HG02981 (cell line): ENCODE measurements around the gene ELOVL4.
A peak's percentile ranks its signal among the peaks of the same experiment; 100 is the strongest.

Experiments
- ATAC-seq: cut with Tn5 transposase; IDR thresholded peaks from one replicate; pipeline ENCODE4 v1.9.1; 2021; ENCODE audit warnings: mild to moderate bottlenecking, moderate library complexity; ENCODE audit not compliant: unreplicated experiment

ELOVL4 gene

DNA sequence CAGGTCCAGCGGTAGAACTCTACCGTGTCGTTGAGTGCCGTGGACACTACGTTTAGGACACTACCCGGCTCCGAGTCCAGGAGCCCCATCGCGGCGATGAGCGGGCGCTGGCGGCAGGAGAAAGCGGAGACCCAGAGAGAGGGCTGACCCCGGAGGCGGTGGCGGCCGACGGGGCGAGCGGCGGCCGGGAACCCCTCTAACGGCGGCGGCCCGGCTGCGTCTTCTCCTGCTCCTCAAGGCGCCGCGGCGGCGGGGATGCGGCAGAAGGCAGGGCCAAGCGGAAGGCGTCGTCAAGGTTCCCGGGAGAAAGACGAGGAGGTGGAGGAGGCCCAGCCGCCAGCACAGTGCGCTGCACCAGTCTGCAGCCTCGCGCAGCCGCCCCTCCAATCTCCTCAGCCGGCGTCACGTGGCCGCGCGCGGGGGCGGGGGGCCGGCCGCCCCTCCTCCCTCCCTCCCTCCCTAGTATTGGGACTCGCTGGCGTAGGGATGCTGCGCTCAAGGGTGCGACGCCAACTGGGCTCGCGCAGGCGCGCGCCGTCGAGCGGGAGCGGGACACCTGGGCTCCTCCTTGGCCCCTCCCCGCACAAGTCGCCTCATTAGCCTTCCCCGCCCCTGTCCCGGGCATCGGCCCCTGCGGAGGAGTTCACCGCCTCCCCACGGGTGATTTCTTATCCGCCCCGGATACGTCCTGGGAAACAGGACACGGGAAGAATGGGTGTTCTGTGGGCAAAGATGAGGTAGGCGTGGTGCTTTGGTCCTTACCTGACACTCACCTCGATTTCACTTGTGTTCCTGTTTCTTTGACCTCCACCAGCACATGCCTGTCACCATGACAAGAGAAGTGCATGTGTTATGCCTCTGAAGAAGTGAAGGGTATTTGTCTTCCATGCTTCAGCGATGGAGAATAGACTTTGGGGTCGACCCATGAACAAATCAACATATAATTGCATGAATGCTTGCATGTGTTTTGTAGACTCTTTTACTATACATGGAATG, at the start of gene ELOVL4:
ELOVL4 (minus strand) TSS at position 363 of the 996 bp plus-strand sequence; CDS start at position 89, 274 bp downstream.
- peak; percentile 47 for ATAC-seq

DNA sequence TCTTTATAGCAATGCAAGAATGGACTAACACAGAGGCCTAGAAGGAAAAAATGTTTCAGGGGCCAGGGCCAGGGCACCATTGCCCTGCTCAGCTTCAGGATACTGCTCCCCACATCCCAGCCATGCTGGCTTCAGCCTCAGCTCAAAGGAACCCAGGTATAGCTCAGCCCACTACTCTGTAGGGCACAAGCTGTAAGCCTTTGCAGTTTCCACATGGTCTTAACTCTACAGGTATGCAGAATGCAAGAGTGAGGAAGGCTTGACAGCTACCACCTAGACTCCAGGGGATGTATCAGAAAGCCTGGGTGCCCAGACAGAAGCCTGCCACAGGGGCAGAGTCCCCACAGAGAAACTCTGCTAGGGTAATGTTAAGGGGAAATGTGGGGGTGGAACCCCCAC, 46.6 kb upstream of the ELOVL4 start:
- no peak for ATAC-seq

DNA sequence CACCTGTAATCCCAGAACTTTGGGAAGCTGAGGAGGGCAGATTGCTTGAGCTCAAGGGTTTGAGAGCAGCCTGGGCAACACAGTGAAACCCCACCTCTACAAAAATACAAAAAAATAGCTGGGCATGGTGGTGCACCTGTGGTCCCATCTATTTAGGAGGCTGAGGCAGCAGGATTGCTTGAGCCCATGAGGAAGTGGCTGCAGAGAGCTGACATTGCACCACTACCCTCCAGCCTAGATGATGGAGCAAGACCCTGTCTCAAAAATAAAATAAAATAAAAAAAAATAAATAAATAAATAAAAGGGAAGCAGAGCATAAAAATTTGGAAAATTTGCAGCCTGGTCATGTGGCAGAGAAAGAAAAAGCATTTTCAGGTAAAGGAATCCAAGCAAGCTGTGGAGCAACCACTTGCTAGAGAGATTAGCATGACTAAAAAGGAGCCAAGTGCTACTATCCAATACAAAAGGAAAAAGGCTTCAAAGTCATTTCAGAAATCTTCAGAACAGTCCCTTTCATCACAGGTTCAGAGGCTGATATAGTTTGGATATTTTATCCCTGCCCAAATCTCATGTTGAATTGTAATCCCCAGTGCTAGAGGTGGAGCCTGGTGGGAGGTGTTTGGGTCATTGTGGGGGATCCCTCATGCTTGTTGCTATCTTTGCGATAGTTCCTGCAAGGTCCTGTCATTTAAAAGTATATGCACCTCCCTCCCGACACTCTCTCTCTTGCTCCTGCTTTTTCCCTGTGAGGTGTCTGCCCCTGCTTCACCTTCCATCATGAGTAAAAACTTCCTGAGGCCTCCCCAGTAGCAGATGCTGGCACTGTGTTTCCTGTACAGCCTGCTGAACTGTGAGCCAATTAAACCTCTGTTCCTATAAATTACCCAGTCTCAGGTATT, 45.9 kb upstream of the ELOVL4 start:
- ATAC-seq, result no peak

DNA sequence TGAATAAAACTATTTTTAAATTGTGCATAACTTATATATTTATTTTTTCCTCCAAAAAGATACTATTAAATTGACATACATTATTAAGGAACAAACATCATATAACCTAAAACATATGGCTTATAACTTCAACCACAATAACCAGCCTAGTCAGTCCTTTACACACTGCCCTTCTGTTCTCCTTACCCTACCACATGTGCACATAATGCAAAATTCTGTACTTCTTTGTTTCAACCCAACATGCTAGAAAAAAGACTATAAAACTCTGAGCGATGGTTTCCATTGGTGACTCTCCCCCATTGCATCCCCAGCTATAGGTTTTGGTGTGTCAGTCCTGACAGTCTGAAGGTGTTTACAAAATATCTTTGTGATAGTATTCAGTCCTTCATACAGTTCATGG, 42.3 kb upstream of the ELOVL4 start:
- ATAC-seq, result no peak

DNA sequence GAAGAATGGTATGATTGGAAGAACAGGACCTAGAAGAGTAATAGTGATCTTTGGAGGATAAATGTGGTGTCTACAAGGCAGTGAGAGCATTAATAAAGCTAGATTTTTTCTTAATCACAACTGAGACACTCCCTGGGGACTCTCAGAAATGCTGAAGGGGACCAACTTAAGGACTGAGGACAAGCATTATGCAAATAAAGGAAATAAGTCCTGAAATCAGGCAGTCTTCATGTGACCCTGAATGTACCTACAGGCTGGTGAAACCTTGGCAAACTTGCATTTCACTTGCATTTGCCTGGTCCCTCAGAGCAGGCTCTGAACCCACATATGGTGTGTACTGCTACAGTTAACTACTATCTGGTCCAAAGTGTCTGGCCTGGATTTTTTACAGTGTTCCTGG, 37.8 kb upstream of the ELOVL4 start:
- ATAC-seq, result no peak

DNA sequence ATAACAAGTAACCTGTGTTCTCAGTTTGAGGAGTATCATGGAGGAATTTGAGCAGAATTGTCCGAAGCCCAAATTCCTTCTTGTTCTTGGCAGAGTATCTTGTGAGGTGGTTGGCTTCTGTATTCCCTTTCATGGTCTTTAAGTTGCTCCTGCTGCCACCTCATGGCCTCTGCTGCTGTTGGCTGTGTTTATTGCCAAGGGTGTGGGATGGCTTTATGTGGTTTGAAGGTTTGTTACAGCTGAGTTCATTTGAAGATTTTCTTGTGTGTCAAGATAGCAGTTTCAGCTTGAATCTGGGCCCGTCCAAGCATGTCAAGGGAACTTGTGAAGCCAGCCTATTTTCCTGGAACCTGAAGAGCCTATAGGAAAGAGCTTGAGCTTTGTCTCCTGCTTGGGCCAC, 36.9 kb upstream of the ELOVL4 start:
- ATAC-seq, result peak; percentile 62

DNA sequence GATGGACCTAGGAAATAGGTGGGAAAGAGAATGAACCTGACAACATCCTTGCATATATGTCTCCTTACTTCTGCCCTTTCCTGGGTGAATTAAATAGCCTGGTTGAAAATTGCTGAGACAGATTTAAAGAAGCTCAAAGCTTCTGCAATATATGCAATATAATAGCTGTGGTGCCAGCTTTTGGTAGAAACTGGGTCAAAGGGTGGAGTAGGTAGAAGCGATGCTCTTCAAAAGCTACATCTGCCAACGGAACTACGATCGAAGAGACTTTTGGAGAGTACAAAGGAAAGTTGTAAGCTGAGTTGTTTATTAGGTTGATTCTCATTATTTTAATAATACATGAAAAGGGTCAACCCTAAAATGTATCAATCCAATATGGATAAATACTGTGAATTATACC, 34.3 kb upstream of the ELOVL4 start:
- ATAC-seq, result no peak

DNA sequence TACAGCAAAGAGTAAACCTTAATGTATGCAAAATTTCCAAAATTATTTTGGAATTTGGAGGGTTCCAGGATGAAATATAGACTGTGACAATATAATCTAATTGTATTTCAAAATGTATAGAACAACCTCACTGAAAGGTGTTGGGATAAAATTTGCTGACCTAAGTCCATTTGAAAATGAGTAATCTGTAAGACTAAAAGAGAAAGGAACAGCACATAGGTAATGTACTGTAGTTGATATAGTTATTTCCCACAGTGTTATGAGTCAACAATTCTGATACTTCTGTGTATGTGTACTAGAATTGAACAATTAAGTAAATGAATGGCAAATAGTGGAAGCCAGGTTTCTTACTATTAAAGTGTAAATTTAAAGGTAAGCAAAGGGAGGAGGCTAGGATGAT, 23.8 kb upstream of the ELOVL4 start:
- no peak for ATAC-seq

DNA sequence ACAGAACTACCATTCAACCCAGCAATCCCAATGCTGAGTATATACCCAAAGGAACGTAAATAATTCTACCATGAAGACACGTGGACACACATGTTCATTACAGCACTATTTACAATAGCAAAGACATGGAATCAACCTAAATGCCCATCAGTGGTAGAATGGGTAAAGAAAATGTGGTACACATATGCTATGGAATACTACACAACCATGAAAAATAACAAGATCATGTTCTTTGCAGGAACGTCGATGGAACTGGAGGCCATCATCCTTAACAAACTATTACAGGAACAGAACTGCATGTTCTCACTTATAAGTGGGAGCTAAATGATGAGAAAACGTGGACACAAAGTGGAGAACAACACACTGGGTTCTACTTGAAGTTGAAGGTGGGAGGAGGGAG, 22.4 kb upstream of the ELOVL4 start:
- no peak for ATAC-seq

DNA sequence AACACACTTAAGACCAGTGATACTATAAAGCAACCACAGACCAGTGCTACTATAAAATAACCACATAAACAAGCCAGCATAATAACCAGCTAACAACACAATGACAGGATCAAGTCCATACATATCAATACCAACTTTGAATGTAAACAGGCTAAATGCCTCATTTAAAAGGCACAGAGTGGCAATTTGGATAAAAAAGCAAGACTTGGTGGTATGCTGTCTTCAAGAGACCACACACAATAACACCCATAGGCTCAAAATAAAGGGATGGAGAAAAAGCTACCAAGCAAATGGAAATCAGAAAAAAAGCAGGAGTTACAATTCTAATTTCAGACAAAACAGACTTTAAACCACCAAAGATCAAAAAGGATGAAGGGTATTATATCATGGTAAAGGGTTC, 19.8 kb upstream of the ELOVL4 start:
- no peak for ATAC-seq

DNA sequence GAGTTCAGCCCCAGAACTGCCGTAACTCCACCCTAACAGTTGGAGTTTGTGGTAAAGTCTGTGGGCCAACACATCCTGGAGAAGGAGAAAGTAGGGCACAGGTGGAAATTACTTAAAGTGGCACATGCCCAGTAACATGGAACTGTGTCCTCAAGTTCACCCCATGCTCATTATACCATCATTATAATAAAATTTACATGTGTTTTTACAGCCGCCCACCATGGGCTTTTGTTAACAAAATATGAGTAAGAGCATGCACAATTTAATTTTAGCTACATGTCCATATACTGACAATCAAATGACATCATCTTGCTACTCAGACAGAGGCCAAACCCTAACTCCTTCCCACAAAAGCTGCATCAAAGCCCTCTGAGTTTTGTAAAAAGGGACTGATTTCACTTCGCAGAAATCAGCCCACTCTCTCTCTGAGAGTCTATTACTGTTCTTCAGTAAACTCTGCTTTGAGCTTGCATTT, 17.3 kb upstream of the ELOVL4 start:
- no peak for ATAC-seq

DNA sequence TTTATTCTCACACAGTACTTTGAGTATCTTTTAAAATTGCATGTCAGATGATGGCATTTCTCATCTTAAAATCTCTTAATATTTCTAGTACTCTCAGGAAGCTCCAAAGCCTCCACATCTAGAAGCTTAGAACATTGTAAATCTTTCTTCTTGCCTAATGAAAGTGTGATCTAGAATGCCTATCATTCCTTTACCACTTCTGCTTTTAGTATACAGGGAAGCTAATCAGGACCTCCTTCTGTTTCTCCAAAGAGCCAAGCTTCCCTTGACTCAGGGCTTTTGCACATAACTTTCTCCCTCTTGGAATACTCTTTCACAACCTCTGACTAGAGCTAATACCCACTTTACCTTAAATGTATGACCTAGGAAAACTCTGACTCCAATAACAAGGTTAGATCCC, 7.5 kb upstream of the ELOVL4 start:
- ATAC-seq, result no peak

DNA sequence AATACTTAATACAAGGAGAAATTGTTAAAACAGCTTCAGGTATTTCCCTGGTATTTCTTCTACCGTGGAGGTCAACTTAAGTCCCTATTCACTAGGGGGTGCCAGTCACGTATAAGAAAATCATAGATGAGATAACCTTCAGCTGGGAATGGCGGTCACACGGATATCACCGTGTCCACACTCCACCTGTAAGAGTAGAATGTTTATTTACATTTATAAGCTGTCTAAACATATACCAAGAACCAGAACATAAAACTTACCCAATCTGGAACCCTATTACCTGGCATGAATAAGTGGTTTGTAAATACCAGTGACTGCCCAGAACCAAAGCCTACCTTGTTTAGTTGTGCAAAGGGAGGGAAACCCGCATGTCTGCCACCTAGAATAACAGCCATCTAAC, 1.9 kb upstream of the ELOVL4 start:
- ATAC-seq, result no peak

DNA sequence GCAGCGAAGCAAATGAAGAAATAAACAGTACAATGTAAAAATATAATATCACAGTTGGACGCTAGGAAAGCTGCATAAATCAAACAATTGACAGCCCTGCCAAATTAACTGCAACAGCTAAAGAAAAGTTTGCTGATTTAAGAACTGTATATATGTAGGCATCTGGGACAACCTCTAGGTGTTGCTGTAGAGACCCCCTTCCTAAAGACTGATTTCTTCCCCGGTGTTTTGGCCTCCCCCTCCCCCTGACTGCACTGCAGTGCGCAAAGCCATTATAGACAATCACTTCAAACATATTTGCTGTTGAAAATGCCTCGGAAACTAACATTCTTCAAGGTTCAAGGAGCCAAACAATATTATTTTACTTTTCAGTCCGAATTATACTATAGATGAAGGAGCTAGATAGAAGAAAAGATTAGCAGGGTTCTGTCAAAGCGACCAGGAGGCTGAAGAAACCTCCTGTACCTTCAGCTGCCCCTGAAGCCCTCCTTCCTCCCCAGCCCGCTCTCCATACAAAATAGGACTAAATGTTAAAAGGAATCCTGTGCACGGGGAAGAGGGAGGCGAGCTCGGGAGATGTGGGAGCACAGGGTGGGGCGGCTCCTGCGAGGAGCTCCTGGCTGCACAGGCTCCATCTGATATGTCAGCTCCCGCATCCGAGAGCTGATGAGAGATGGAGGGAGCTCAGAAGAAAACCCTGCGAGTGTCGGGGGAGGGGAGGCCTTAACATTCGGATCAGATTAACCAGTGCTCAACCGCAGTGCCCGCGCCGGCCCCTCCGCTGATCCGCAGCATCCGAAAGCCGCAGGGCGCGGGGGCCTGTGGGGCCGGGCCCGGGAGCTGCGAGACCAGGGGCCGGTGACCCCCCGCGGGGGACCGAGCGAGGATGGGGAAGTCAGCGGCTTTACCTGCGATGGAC, 822 bp downstream of the ELOVL4 start:
- peak; percentile 21 for ATAC-seq

DNA sequence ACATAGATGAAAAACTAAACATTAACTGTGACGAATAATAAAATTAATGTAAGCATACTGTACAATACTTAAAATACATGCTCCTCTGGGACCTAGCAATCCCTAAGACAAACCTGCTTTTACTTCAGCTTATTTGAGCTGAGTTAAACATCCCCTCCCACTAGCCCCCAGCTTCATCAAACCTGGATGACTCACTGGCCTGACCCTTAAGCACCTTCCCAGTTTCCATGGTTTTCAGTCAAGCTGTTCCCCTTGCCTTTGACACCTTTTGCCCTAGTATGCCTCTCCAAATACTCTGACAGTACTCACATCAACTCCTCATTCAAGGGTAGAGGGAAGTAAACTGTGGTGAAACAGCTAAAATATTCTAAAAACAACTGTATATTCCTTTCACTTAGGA, 4.2 kb downstream of the ELOVL4 start:
- ATAC-seq, result no peak

DNA sequence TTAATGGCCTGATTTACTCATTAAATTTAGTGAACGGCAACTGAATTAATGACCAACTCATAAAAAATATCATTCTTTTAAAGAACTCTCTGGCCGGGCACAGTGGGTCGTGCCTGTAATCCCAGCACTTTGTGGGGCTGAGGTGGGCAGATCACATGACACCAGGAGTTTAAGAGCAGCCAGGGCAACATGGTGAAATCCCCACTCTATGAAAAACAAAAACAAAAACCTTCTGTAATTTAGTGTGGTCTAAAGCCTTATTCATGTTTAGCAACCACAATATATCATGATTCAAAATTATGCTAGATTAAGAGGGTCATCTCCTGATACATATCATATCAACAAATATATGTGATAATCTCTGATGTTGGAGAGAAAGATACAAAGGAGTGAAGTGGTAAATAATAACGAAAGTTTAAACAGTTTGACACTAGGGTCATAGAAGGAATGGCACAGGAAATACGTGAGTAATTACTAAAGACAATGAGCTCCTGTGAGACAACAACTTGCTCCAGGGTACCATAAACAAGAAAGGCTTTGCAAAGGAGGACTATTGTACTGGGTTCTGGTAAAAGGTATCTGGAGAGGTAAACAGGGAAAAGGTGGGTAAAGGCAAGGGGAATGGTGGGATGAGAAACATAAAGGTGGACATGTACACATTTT, 5.7 kb downstream of the ELOVL4 start:
- ATAC-seq, result no peak

DNA sequence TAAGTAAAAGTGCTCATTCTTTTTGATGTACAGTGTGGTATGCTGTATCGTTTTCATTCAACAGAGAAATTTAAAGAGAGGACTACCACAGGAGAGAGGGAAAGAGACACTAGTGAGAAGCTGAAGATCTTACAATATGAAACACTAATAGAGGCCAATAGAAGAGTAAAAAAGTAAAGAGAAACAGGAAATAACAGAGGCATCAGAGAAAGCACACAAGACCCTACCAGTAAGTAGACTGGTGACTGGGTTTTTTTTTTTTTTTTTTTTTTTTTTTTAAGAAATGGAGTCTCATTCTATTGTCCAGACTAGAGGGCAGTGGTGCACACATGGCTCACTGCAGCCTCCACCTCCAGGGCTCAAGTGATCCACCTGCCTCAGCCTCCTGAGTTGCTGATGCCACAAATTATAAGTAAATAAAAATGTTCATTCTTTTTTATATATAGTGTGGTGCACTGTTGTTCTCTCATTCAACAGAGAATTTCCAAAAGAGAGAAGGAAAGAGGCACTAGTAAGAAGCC, 18.8 kb downstream of the ELOVL4 start:
- no peak for ATAC-seq

DNA sequence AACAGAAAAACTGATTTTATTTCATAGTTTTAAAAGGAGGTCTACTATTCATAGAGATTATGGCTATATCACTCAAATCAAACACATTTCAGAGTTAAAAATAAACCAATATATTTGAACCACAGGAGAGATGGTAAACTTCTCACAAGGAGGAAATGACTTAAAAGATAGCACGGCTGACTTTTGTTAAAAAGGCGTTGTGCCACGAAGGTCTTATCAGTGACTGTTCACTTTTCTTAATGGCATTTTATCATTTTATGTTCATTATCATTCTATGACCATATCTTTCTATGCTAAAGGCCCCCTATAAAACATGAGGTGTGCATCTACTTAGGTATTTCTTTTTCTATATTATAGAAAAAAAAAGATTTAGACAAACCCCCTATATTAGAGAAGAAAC, 19.6 kb downstream of the ELOVL4 start:
- ATAC-seq, result no peak

DNA sequence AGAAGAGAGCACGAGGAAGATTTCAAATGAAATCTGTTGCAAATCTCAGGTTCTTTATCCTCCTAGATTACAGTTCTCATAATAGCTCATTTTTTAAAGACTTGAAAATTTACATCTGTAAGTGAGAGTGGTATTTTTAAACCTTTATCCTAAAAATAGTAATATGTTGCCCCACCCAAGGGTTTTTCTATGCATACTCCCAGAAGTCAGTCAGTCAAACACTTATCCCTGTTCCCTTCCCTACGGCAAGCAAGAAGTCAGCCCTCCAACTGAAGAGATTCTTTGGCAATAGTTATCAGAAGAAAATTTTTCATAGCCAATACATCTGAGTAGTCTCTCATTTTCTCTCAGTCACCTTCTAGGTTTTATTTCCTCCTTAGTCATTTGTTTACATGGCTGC, 24.1 kb downstream of the ELOVL4 start:
- ATAC-seq, result no peak

DNA sequence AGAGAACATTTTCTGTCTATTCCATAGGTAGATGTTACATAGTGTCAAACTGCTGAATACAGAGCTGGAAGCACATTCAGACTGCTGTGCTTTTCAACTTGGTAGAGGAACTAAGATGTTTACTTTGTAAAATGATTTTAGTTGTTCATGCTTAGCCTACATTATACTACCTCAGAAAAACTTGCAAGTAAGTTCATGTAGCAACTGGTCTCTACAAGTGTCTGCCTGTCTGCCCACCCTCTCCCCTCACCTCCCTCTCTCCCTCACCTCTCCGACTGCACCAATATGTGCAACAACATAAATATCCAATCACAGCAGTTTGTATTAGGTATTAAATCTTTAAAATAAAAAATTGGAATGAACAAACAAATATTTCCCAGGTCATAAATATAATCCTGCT, 25.3 kb downstream of the ELOVL4 start:
- no peak for ATAC-seq
